HG03159 (cell line): ENCODE data around the gene SENP5.

ENCODE experiments used
- ATAC-seq: cut with Tn5 transposase; IDR thresholded peaks from one replicate; pipeline ENCODE4 v1.9.1; 2021; ENCODE audit warnings: mild to moderate bottlenecking, moderate library complexity; ENCODE audit not compliant: unreplicated experiment

The SENP5 gene

DNA sequence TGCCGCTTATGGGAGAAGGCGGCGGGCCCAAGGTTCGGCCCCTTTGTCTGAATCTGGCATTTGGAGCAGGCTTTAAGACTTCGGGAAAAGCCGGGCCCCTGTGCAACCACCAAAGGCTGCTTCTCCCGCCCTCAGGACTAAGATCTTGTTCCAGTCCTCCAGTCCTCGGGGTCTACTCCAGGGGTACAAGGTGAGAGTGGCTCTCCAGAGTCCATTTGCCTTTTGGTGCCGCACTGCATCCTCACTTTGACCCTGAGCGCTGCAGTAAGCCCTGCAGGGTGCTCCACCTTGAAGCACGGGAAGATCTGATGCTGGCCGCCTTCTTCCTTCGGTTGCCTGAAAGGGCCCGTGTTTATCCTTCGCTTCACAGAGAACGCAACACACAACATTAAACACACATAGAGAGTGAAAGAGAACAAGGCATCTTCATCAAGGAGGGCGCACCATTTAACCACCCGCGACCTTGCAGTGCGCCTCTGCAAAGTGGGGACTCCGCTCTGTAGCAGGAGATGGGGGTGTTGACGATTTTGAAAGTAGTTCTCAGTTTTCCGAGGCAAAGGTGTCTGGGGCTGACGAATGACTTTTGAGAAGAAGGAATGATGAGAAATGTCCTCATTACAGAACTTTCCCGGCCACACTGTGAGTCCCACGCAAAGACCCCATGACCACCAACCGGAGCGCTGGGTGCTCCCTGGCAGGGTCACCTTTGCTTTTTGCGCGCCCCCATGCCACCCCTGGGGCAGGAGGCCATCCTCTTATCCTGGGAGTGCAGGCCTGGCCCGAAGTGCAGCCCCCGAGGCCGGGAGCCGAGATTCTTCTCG, 99.9 kb downstream of the SENP5 start:
- no peak for ATAC-seq

DNA sequence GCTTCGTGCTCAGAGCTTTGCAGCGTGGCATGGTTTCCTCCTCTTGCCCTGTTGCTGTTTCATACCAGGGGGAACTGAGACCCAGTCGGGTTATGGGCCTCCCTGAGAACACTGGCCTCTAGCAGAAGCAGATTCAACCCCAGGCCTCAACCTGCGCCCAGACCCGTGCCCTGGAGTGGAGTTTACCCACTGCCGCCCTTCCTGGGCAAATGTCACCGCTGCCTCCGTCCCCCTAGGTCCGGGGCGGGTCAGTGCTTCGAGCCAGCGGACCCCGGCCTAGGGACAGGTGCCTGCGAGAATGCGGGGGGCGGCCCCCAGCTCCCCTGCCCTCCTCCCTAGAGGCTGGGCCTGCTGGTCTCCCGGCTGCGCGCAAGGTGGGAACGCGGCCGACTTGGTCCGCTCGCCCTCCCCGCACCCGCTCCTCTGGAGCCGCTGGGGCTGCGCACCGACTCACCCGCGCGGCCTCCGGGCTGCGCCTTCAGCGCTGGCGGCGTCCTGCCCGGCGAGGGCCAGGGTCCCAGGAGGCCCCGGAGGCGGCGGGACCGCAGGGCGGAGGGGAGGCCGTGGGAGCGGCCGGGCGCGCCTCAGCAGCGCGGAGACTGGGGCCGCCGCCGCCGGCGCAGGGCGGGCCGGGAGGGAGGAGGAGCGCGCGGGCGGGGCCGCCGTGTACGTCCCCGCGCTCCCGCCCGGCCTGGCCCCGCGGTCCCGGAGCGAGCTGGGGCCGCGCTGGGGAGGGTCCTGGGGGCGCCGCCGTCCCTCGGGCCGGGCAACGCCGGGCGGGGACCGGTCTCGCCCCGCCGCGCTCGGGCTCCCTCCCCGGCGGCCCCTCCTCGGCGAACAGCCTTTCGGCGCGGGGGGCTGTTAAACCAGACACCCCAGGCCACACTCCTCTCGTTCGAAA, 100.8 kb downstream of the SENP5 start, which contains the start of gene PIGZ:
Gene PIGZ (minus strand): TSS at position 601 of the 901 bp plus-strand sequence. CDS start 16,802 bp downstream, outside the sequence.
- ATAC-seq, result peak; percentile 53

DNA sequence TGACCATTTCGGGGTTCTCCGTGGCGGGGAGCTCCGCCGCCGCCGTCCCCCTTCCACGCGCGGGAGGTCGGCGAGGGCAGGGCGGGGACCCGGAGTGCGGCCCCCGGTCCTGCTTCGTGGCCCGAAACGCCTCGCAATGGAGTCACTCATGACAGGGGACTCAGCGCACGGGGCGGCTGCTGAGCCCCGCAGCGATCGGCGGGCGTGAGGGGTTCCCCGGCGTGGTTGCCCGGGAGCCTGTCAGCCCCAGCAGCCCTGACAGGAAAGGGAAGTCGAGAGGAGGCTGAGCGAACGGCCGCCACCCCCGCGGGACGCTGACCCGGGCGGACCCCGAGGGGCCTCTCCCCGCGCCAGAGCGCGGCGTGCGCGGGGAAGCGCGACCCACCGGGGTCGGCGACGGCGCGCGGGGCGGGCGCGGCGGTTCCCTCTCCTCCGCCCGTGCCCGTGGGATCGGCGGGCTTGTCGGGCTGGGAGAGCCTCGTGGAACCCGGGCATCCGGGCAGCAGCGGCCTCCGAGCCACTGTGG, 101.5 kb downstream of the SENP5 start:
- peak; percentile 53 for ATAC-seq

DNA sequence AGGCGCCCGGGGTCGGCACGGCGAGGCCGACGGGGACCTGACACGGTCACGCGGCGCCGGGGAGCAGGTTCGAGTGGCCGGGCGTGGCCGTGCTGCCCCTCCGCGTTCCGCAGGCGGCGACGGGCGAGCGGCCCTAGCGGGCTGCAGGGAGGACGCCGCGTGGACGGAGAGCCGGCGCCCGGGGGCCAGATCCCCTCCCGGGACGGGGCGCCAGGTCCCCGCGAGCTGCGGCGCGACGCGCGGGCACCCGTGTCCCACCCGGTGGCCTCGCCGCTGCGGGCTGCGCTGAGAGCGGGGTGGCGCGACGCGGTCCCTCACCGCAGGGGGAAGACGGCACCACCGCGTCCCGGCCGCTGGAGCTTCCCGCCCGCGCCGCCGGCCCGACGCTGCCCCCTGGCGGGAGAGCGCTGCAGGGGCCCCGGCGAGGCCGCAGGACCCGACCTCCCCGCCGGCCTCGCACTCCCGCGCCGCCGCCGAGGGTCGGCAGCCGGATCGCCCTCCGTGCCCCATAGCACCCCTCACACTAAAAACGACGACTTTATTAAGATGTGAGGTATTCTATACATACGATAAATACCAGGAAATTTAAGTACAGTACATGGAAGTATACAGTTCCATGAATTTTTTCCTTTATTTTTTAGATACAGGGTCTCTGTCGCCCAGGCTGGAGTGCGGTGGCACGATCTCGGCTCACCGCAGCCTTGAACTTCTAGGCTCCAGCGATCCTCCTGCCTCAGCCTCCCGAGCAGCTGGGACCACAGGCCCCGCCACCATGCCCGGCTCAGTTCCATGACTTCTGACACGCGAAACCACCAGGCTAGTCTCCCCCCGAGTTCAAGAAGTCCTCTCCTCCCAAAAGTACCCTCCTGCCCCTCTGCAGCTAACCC, 102.2 kb downstream of the SENP5 start:
- ATAC-seq, result peak; percentile 38

DNA sequence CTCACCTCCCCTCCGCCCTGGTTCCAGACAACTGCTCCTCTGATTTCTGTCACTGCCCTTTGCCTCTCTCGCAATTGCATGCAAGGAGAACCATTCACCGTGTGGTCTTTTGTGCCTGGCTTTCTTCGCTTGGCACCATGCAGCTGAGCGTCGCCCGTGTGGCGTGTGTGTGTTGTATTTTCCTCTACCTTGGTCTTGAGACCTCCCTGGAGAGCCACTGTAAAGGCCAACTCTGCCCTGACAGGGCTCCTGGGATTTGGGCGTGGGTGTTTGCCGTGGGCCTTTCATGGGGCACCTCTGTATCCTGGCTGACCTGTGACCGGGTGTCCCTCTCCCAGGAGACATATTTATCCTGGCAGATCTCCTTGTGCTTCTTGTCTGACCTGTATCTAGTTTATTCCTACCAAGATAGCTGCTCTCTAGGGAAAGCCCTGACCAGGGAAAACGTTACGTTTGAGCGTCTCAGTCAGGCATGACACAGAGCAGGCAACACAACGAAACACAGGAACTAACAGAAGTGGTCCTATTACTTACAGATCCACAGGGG, 102.9 kb downstream of the SENP5 start:
- ATAC-seq, result no peak

DNA sequence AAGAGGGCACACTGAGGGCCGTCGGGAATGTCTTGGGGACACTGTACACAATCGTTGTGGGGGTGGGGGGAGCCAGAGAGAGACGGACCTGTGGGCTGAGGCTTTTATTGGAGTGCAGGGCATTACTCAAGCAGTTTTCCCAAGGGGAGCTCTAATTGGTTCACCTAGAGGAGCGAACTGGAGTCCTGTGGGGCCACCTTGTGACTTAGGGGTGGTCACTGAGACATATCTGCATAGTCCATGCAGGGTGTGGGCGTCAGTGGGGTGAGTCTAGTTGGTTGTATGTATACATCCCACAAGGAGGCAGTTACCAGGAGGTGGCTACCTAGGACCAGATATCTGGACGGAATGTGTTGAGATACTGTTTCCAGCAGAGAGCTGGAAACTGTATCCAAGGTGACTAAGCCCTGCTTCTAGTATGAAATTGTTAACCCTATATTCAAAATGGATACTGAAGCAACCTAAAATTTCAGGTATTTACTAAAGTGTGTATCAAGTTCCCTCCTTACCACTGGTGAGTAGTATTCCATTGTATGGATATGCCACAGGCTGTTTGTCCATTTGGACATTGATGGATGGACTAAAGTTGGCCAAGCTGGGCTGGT, 103.5 kb downstream of the SENP5 start:
- ATAC-seq, result no peak

DNA sequence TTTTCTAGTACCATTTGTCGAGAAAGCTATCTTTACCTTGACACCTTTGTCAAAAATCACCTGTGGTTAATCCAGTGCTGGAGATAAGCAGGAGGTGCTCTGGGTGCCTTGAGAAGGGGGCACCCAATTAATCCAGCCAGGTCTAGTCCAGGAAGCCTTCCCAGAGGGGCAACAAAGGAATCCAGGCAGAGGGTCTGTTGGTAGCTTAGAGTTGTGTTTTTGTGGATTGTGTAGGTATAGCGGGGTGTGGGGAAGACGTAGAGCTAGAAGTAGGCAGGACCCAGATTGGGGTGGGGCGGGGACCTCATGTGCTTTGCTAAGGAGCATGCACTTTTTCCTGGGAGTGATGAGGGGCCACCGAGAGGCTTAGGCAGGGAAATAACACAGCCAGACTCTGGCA, 106.9 kb downstream of the SENP5 start:
- no peak for ATAC-seq

DNA sequence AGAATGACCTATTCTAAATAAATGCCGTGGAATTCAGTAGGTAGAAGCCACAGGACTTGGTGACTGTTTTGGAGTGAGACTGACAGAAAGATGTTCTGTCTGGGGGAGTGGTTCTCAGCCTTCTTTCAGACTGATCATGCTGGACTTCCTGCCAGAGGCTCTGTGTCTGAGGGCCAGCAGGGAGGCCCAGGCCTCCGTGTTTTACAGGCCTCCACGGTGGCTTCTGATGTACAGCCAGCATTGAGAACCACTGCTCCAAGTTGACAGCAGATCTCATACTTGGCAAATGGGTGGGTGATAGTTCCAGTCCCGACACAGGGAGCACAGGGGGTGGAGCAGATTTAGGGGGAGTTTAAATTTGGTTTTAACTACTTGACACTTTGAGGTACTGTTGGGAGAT, 107.6 kb downstream of the SENP5 start:
- ATAC-seq, result no peak

DNA sequence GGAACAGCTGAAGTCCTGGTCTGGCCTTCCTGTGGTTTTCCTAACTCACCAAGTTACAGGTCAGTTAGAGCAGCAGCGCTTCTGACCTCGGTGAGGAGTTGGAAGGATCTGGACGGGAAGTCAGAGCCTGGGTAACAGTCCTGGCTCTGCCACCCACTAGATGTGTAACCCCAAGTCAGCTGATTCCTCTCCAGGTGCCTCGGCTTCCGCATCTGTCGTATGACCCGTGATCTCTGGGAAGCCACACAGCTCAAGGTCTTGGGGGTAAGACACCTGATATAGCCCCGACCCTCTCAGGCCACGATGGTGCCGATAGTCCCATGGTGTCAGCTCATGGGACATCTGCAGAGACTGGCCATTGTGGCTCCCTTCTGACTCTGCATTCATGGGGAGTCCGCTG, 109.2 kb downstream of the SENP5 start:
- no peak for ATAC-seq

DNA sequence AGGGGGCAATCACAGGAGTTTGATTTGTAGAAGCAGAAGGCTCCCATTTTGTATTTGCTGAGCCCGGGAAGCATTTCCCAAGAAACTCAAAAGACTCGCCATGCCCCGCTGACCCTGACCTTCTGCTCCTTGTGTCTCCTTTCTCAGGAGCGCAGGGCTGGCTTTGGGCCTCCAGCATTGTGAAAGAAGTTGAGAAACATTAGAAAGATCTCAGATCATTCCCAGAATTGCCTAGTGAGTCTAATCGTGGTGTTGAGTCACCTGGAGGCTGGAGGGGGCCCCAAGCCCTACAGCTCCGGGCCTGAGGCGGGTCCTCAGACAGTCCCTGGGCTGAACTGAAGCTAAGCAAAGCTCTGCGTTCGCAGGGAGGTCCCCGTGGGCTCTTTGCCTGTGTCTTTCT, 111.8 kb downstream of the SENP5 start:
- no peak for ATAC-seq

DNA sequence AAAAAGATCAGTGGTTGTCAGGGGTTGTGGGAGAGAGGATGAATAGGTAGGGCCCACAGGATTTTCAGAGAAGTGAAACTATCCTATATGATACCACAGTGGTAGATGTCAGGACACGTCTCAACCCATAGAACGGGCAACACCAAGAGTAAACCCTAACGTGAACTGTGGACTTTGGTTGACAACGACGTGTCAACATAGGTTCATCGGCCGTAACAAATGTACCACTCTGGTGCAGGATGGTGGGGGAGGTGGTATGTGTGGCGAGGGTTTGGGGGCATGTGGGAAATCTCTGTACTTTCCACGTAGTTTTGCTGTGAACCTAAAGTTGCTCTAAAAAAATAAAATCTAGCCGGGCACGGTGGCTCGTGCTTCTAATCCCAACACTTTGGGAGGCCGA, 113.9 kb downstream of the SENP5 start:
- ATAC-seq, result no peak

DNA sequence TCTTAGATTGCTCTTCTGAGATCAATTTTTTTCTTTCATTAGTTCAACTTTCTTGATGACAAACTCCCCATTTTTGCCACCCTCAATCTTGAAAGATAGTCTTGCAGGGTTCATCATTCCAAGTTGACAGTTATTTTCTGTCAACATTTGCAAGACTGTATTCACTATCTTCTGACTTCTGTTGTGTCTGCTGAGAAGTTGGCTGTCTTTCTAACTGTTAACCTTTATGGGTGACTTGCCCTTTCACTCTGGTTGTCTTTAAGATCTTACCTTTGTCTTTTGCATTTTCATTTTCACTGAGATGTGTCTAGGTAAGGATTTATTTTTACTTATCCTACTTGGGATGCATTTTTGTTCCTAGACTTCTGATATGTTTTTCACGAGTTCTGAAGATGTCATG, 115.5 kb downstream of the SENP5 start:
- no peak for ATAC-seq
